ENCODE measurements around the gene PTPRG. TPM values are rescaled to one million over a fixed set of nuclear protein-coding genes. Genes with fewer than 3 reads are reported as not detected.

The PTPRG gene
- polyA plus RNA-seq, 1 donor: 95.1 TPM

DNA sequence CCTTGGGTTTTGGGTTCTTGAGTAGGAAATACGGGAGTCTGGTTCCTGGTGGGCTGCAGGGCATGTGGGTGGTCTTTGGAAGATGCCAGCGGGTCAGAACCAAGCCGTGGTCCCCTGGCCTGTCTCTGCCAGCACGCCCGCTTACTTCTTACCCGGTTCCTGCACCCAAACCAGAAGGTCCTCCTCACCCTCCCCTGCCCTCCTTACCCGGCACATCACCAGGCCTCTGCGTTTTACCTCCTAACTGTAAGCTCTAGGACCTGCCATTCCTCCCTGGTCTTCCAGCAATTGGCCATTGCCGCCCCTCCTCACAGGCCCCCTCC lies 628.0 kb downstream of the PTPRG start:
- DNase-seq: no peak

- no peak for DNase-seq
Observed at GRCh38 chr3:62192891-62193290, 631.5 kb downstream of the PTPRG start.

- DNase-seq: no peak
Observed at GRCh38 chr3:62193586-62194345, 632.4 kb downstream of the PTPRG start.

GRCh38 chr3:62197350-62198012 lies 636.1 kb downstream of the PTPRG start:
- DNase-seq: no peak

- no peak for DNase-seq
Observed at GRCh38 chr3:62199126-62199525, 637.8 kb downstream of the PTPRG start.

DNA sequence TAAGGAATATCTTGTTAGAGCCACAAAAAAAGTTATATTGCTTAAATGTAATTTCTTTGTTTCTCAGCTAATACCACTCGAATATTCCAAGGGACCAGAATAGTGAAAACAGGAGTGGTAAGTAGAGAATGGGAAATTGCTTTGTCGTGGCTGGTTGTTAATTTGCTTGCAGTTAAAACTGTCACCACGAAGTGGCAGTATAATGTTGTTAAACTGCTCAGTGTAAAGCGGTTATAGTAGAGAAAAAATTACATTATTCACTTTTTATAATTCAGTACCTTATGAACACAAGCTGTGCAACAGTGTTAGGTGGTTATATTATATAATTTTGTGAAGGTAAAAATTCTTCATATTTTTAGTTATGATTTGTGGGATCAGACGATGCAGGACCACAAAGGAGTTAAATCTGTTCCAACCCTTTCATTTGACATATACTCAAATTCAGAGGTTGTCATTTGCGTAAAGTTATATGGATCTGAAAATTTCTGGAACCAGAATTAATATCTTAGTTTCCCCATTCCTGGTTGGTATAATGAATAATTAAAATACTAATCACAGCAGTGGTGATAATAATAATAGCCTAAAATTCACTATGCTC lies 640.2 kb downstream of the PTPRG start:
- peak; percentile 34 for DNase-seq

DNA sequence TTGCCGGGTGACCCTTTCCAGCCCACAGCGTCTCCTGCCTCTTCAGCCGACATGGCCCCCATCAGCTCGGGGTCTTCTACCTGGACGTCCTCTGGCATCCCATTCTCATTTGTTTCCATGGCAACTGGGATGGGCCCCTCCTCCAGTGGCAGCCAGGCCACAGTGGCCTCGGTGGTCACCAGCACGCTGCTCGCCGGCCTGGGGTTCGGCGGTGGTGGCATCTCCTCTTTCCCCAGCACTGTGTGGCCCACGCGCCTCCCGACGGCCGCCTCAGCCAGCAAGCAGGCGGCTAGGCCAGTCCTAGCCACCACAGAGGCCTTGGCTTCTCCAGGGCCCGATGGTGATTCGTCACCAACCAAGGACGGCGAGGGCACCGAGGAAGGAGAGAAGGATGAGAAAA lies 641.8 kb downstream of the PTPRG start:
- no peak for DNase-seq

GRCh38 chr3:62203561-62203960 lies 642.2 kb downstream of the PTPRG start:
- DNase-seq: no peak

DNA sequence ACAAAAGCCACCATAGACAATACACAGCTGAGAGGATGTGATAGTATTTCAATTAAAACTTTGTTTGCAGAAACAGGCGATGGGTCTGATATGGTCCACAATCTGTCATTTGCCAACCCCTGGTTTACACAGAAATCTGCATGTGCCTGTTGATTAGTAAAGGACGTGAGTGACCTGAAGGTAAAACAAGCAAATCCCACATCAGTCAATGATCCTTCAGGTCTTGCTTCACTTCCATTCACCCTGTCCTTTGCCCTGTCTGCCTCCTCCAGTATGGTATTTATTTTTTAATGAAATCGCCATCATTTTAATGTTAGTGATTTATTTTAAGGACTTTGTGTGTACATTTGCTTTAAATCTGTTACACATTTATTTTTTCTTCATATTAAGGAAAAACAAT lies 645.8 kb downstream of the PTPRG start:
- DNase-seq: no peak

GRCh38 chr3:62208385-62208784 lies 647.0 kb downstream of the PTPRG start:
- no peak for DNase-seq

- DNase-seq: no peak
Observed at GRCh38 chr3:62209101-62209500, 647.7 kb downstream of the PTPRG start.

GRCh38 chr3:62210011-62210410 lies 648.6 kb downstream of the PTPRG start:
- no peak for DNase-seq

- peak; percentile 14 for DNase-seq
Observed at GRCh38 chr3:62211675-62212429, 650.5 kb downstream of the PTPRG start.

GRCh38 chr3:62214850-62215249 lies 653.5 kb downstream of the PTPRG start:
- DNase-seq: no peak

- DNase-seq: no peak
Observed at GRCh38 chr3:62220616-62221015, 659.2 kb downstream of the PTPRG start.

GRCh38 chr3:62225051-62225450 lies 663.7 kb downstream of the PTPRG start:
- no peak for DNase-seq

- no peak for DNase-seq
Observed at GRCh38 chr3:62226601-62227339, 665.4 kb downstream of the PTPRG start.

GRCh38 chr3:62228467-62228866 lies 667.1 kb downstream of the PTPRG start:
- no peak for DNase-seq

- no peak for DNase-seq
Observed at GRCh38 chr3:62229211-62229610, 667.8 kb downstream of the PTPRG start.

DNA sequence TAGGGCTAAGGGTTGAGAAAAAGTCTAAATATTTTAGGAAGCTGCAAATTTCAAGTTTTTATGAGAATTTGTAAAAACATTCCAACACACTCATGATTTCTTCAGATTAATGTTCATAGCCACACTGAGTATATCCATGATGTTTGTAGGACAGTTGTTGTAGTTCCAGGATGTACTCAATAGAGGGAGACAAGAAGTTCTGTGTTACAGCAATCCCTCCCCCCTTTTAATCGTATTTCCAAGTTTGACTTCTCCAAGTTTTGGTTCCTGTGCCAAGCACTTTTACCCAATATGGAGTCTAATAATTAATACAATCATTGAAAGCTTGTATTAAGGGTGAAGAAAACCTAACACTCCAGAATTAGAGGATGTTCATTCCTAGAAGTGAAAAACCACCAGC lies 668.5 kb downstream of the PTPRG start:
- no peak for DNase-seq

DNA sequence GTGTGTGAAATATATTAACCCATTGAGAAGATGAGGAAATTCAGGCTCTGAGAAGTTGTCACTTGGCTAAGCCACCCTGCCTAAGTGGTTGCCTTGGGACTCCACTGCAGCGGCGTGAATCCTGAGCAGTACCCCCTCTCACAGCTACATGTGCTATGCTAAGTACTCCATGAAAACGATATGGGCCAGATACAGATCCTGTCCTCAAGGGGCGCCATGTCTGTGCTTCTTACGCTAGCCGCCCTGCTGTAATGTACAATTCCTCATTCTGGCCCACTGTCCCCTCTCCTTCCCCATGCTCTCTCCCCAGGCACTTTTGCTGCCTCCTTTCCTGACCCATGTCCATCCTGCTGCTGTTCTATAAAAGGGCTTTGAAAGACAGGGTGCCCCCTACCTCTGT lies 671.7 kb downstream of the PTPRG start:
- no peak for DNase-seq

DNA sequence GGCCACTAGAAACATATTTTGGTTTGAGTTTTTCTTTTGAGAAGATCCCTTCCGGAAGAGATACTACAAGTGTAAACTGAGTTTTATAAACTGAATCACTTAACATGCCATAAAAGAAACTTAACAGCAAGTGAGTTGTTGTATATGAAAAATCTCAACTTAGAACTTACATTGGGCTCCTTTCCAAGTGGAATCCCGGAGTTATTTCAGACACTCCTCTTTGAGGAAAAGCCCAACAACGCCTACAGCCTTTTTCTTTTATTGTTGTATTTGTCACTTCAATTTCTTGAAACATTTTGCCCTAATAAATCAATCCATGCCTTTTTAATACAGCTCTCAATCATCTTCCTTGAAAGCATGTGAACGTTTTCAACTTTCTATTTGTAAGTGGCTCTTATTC lies 674.6 kb downstream of the PTPRG start:
- no peak for DNase-seq
